Psoas muscle (tissue), 8 donors: ENCODE data around the gene PEX19. TPM values are rescaled to one million over a fixed set of nuclear protein-coding genes. Genes with fewer than 3 reads are reported as not detected.

Experiments used
- ATAC-seq, 4 donors: fragments of 200-7000 bp; cut with Tn5 transposase; one replicate each; pipeline ENCODE4 v1.9.1; 2020; ENCODE audit warnings: moderate library complexity in 3 of 4, mild to moderate bottlenecking in 2 of 4
- DNase-seq, 2 donors: peaks; one replicate each; pipeline ENCODE4 v3.0.0-alpha.2; 2020
- H3K27ac ChIP-seq: fragments of 200-600 bp; one replicate; pipeline ENCODE4 v1.8.0; 2022
- H3K27me3 ChIP-seq, 3 donors: fragments of 200-600 bp in 1 of 3; one replicate each; pipeline versions ENCODE4 v1.6.1 to v1.8.0; 2013 to 2022; ENCODE audit warnings: low read length in 2 of 3, mild to moderate bottlenecking in 2 of 3, moderate library complexity in 1 of 3; ENCODE audit not compliant: insufficient read depth in 3 of 3
- H3K36me3 ChIP-seq, 2 donors: fragments of 200-600 bp in 1 of 2; one replicate each; pipeline versions ENCODE4 v1.6.1 to v1.8.0; 2013 to 2022; ENCODE audit warnings: low read depth in 1 of 2, mild to moderate bottlenecking in 1 of 2, moderate library complexity in 1 of 2; ENCODE audit not compliant: insufficient read depth in 1 of 2
- H3K4me1 ChIP-seq: fragments of 200-600 bp; one replicate; pipeline ENCODE4 v1.8.0; 2022
- H3K4me3 ChIP-seq: fragments of 200-600 bp; one replicate; pipeline ENCODE4 v1.8.0; 2022; ENCODE audit warnings: mild to moderate bottlenecking
- H3K9me3 ChIP-seq: fragments of 200-600 bp; one replicate; pipeline ENCODE4 v1.8.0; 2022
- CTCF ChIP-seq: fragments of 200-600 bp; IDR thresholded peaks from one replicate; pipeline ENCODE4 v1.8.0; 2022; ENCODE audit warnings: antibody characterized with exemption
- WGBS, 3 donors: extraction: QIAGEN DNeasy Blood & Tissue Kit; methylation state at CpG; one replicate each; pipeline versions ENCODE4 v1.1.6 to v1.1.7; 2013; 5-methylcytosine and 5-hydroxymethylcytosine counted together
- intact Hi-C, 2 donors: fragments of 100-400 bp; cut with DNase I; formaldehyde crosslinking; loops; one replicate each; pipeline versions ENCODE4 v1.11.0 to v1.14.2; 2022
- polyA plus RNA-seq, 3 donors: library from polyadenylated mRNA; stranded (reverse); fragments of 200-250 nt; gene quantifications; one replicate each; pipeline ENCODE4 v1.2.3, GENCODE V29; 2013
- total RNA-seq, 4 donors: library from RNA; stranded (reverse); fragmentation: NEBNext Ultra II Directional in 2 of 4; extraction: Animal tissue kit (Norgen Biotek cat#: 25700) in 2 of 4; gene quantifications; one replicate each; pipeline versions ENCODE4 v1.2.1 to v1.2.4, GENCODE V29; 2021 to 2023
- donor health status: healthy with polysubstance abuse.
- donor health status: DM: no; HTN: no; CAD: no; lungs with moderate emphysema.
- donor health status: Bipolar disorder and iron deficiency.
- donor health status: healthy.
- donor health status: DM: yes; HTN: yes; CAD: no.
- donor health status: DM: no; HTN: no; CAD: no.
- donor health status: DM: no; HTN: no; CAD: no.
- donor health status: DM: yes; HTN: yes; CAD: no.

PEX19 gene
- total and polyA plus RNA-seq, 7 donors: 30.2 to 117 (median 78.1) TPM

GRCh38 chr1:160277330-160277729 lies 7.6 kb downstream of the PEX19 start:
- ATAC-seq: no peak
- H3K27me3 ChIP-seq: no peaks in the 10 kb centered on the region
- H3K4me3 ChIP-seq: no peak overlapping the region
- H3K27ac ChIP-seq: no peak overlapping the region
- H3K4me1 ChIP-seq: no peaks in the 10 kb centered on the region
- H3K36me3 ChIP-seq: peaks cover 17 to 69% of the 10 kb centered on the region in 2 donors
- no peak for DNase-seq
- intact Hi-C loops: no loop called here
- no peak for TF ChIP-seq CTCF
- no peaks in the 10 kb centered on the region for H3K9me3 ChIP-seq
- 80 to 95% (median 82%) methylated on average over 2 of the region's 2 CpGs for WGBS, 3 donors

DNA sequence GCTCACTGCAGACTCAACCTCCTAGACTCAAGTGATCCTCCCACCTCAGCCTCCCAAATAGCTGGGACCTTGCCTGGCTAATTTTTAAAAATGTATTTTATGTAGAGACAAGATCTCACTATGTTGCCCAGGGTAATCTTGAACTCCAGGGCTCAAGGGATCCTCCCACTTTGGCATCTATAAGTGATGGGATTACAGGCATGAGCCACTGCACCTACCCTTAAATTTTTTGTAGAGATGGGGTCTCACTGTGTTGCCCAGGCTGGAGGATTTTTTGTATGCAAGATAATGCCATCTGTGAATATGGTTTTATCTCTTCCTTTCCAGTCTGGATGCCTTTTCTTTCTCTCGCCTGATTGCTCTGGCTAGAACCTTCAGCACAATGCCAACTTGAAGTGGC lies 13.9 kb downstream of the PEX19 start:
- H3K27ac ChIP-seq: no peak overlapping the region
- ATAC-seq (no peak), DNase-seq (no peak)
- no peak for TF ChIP-seq CTCF
- H3K36me3 ChIP-seq: peaks cover 0 to 7% of the 10 kb centered on the region in 2 donors
- no peaks in the 10 kb centered on the region for H3K9me3 ChIP-seq
- no peak overlapping the region for H3K4me3 ChIP-seq
- intact Hi-C loops: no loop called here
- 87 to 95% (median 91%) methylated on average over 1 of the region's 1 CpG for WGBS, 3 donors
- H3K27me3 ChIP-seq: no peaks in the 10 kb centered on the region
- H3K4me1 ChIP-seq: no peaks in the 10 kb centered on the region

- H3K27ac ChIP-seq: no peak overlapping the region
- TF ChIP-seq CTCF: no peak
- H3K27me3 ChIP-seq: no peaks in the 10 kb centered on the region
- H3K4me1 ChIP-seq: no peaks in the 10 kb centered on the region
- ATAC-seq (no peak), DNase-seq (no peak)
- no peaks in the 10 kb centered on the region for H3K9me3 ChIP-seq
- WGBS, 3 donors: 61 to 71% (median 62%) methylated on average over 9 to 10 of the region's 10 CpGs
- no peaks in the 10 kb centered on the region for H3K36me3 ChIP-seq
- H3K4me3 ChIP-seq: no peak overlapping the region
- intact Hi-C loops: no loop called here
Observed at GRCh38 chr1:160267284-160267991, 17.5 kb downstream of the PEX19 start.

DNA sequence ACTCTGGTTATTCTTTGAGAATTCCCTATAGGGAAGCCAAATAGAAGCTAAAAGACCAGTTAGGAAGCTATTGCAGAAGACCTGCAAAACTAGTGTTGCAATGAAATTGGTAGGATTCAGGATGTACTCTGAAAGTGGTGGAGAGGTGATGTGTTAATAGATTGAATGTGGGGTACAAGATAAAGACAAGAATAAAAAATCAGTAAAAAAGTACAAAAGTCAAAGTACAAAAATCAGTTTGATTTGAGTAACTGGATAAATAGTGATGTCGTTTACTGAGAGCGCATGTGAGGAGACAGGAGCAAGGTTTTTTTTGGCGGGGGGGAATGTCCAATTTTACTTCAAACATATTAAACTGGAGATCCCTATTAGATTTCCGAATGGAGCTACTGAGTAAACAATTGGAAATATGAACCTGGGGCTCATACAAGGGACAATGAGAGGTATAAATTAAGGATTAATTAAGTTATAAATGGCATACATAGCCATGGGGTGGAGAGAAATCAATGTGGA lies 20.1 kb downstream of the PEX19 start:
- Histone ChIP-seq H3K4me3 (no peak overlapping the region), H3K4me1 (peaks cover 14% of the 10 kb centered on the region), H3K27ac (no peak overlapping the region), H3K9me3 (no peaks in the 10 kb centered on the region), H3K27me3 (no peaks in the 10 kb centered on the region), H3K36me3 (no peaks in the 10 kb centered on the region)
- no peak for TF ChIP-seq CTCF
- ATAC-seq (no peak), DNase-seq (no peak)
- 76 to 85% (median 80%) methylated on average over 4 of the region's 4 CpGs for WGBS, 3 donors
- intact Hi-C loops: no loop called here
